G401 (cell line): ENCODE data around the gene CFAP74. TPM values are rescaled to one million over a fixed set of nuclear protein-coding genes. Genes with fewer than 3 reads are reported as not detected.
"Not testable (repeated sequence)": the region's sequence is repeated elsewhere in the genome, so short reads cannot be mapped to it uniquely, and the experiment has no call there.

Experiments used
- DNase-seq: peaks from one replicate; pipeline ENCODE4 v3.0.0-alpha.2; 2015; ENCODE audit warnings: low spot score
- in situ Hi-C: cut with HindIII; loops from 2 replicates; pipeline ENCODE4 v1.10.0; 2016; ENCODE audit warnings: low sequenced_read_pairs, mixed read lengths
- total RNA-seq: library from RNA; depleted of rRNA; stranded (reverse); fragments of >200 nt; shearing (Covaris generic); gene quantifications from 2 replicates; pipeline ENCODE4 v1.2.3, GENCODE V29; 2014

Gene CFAP74
- total RNA-seq, 1 experiment from 2014 or later = not detected

- DNase-seq = no peak
- in situ Hi-C loops = no loop called here
These were observed 107.9 kb downstream of the CFAP74 start for GRCh38 chr1:1895456-1896336.

GRCh38 chr1:1895060-1895418 is 108.5 kb downstream of the CFAP74 start:
- no peak for DNase-seq
- in situ Hi-C loops = no loop called here

DNA sequence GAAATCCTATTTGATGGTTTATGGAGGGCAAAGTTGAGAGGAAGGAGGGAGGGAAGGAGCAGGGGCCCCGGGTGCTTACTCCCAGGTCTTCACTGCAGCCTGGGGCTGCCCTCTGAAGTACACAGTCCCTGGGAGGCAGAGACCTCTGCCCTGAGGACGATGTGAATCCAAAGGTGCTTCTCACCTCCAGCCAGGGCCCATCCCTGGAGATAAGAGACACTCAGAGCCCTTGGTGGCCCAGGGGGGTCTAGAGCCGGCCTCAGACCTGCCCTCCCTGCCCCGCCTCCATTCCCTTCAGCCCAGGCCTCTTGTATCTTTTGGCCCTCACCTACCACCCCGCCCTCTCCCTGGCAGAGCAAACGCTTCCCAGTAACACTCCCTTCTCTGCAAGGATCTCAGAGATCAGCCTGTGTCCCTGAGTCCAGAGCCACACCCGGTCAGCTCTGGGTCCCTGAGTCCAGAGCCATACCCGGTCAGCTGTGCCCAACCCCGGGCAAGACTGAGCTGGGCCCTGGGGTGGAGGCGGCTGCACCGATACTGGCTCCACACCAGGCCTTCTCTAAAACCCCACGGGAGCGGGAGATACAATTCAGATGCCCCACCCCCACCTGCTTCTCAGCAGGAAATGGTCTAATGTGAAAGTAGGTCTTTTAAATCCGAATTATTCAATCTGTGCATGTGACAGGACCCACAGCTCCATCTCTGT is 109.1 kb downstream of the CFAP74 start:
- no peak for DNase-seq
- in situ Hi-C loops = no loop called here

GRCh38 chr1:1893997-1894353 is 109.6 kb downstream of the CFAP74 start:
- in situ Hi-C loops = no loop called here
- no peak for DNase-seq

GRCh38 chr1:1893291-1893985 is 110.1 kb downstream of the CFAP74 start:
- no peak for DNase-seq
- in situ Hi-C loops = no loop called here

- DNase-seq = no peak
- in situ Hi-C loops = no loop called here
These were observed 110.8 kb downstream of the CFAP74 start for GRCh38 chr1:1892763-1893120.

DNA sequence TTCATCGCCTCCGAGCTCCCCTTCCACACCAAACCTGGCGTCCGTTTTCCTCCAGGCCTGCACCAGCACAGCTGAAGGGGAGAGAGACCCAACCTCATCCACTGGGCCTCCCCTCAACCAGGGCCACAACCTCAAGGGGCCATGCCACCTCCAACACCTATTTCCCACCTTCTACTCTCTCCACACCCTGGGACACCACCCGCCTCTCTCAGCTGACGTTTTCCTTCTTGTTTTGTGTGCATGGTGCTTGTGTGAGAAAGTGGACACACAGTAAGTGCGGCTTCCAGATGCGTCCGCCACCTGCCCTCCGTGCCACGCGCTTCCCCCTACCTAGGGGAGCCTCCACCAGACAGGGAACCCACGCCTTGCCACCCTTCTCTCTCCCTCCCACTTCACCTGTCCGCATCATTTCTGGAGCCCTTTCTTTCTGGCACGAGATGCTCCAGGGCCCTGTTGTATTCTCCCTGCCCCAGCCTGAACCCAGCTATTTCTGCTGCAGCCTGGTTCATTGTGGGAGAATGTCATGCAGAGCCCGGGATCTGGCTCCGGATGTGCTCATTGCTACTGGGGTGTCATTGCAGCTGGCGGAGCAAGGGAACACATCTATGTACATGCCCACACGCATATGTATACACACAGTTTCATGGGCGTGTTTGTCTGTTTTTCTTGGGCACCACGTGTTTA is 111.4 kb downstream of the CFAP74 start:
- in situ Hi-C loops = no loop called here
- no peak for DNase-seq

DNA sequence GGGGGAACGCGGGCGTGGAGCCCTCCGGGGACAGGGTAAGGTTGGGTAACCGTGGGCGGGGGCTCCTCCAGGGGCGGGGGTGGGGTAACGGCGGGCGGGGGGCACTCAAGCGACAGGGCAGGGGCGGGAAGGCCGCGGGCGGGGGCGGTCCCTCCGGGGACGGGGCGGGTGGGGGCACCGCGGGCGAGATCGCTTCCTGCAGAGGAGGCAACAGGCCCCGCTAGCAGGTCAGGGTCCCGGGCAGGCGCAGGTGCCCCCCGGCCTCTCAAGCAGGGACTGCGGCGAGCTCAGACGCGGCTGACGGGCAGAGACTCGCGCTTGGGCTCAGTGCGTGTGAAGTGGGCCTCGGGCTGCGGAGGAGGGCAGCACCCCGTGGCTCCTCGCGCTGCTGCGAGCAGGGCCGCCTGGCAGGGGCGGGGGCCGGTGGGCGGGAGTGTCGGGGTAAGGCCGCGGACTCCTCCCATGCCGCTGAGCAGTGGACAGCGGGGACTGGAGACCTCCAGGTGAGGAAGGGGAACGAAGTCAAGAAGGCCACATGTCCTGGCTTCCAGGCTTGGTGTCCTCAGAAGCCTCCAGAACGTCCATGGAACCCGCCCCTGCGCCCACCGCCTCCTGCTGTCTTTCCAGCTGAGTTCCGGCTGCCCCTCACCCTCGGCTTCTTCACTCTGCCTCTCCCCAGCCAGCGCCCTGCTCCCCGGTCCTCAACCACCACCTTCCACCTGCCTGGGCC is 112.1 kb downstream of the CFAP74 start:
- in situ Hi-C loops = no loop called here
- DNase-seq = no peak

GRCh38 chr1:1890506-1891348 is 112.9 kb downstream of the CFAP74 start, which contains the start of gene GNB1:
TSS of gene GNB1 (minus strand) at chr1:1891087. CDS start at chr1:1825453, 65,634 bp downstream.
- DNase-seq = peak; percentile 83
- in situ Hi-C loops = no loop called here

DNA sequence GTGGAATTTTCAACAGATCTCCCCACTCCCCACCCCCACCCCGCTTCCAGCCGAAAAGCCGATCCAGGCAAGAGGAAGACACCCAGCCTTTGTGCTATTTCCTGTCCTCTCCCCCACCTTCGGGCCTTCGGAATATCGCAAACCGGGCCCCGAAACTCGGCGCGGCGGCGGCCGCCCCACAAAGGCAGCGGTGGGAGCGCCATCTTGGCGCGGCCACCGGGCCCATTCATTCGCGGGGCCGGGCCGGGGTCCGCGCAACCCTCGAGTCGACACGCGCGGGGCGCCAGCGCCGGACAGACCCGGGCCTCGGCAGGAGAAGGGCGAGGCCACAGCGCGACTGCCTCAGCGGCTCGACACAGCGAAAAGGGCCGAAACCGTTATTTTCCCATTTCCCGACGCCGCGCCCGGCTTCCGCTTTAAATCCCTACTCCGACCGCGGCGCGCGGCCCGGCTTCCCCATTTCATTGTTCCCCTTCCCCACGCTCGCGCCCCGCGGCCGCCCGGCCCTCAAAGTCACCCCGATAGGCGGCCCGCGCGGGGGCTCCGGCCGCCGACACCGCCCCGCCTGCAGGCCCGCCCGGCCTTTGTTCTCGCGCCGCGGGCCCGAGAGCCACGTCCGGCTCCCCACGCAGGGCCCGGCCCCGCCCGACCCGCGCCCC is 113.6 kb downstream of the CFAP74 start:
- no peak for DNase-seq
- in situ Hi-C loops = loop anchor here (10.0 kb wide), 1 partner anchor 65 kb away; no protein-coding TSS in a partner anchor

DNA sequence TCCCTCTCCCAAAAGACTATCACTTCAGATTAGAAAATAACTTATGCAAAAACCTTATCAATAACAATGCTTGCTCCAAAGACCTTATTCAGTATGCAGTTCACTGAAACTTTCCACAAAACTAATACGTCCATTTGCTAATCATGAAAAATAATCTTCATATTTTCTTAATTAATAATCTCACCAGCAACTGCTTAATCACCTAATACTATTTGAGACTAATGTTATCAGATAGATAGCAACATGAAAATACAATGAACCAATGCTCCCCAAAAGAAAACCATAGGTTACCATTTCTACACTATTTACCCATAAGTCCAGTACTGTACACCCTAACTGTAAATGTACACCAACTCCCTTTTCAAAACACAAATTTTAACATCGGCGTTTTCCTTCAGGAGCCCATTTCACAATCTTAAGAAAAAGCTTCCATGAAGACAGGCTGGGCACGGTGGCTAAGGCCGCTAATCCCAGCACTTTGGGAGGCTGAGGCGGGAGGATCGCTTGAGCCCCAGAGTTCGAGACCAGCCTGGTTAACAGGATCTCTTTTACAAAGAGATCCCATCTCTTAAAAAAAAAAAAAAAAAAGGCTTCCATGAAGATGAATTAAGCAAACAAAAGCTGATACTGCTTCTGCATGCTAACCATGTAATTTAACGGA is 114.4 kb downstream of the CFAP74 start:
- DNase-seq = no peak
- in situ Hi-C loops = loop anchor here (10.0 kb wide), 1 partner anchor 64 kb away; no protein-coding TSS in a partner anchor

GRCh38 chr1:1883890-1884289 is 119.7 kb downstream of the CFAP74 start:
- in situ Hi-C loops = loop anchor here (10.0 kb wide), 1 partner anchor 59 kb away; no protein-coding TSS in a partner anchor
- not testable (repeated sequence) for DNase-seq

DNA sequence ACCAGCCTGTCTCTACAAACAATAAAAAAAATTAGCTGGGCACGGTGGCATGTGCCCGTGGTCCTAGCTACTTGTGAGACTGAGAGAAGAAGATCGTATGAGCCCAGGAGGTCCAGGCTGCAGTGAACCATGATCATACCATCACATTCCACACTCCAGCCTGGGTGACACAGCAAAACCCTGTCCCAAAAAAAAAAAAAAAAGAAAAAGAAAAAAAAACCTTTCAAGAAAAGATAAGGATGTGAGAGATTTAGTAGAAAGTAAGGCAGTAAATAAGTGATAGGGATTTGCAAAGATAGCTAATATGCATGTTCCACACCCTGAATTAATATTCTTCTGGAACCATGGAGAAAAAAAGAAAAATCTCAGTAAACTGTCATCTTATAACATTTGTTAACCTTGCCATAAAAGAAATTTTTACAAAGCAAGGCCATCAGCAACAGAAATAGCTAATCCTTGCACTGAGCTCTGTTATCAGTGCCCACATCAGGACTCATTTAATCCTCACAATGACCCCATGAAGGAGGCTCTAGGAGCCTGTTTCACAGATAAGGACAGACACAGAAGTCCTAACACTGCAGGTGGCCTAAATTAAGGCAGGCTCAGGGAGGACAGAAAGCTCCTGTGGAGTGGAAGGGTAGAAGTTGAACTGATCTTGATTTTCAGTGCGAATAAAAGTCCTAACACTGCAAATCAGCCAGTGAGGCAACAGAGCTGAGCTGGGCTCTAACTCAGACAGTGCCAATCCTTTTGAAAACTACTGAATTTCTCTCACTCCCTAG is 120.3 kb downstream of the CFAP74 start:
- no peak for DNase-seq
- in situ Hi-C loops = loop anchor here (10.0 kb wide), 1 partner anchor 58 kb away; no protein-coding TSS in a partner anchor

- in situ Hi-C loops = loop anchor here (10.0 kb wide), 1 partner anchor 57 kb away; no protein-coding TSS in a partner anchor
- peak; percentile 66 for DNase-seq
These were observed 121.9 kb downstream of the CFAP74 start for GRCh38 chr1:1881727-1882126.

- no peak for DNase-seq
- in situ Hi-C loops = loop anchor here (10.0 kb wide), 1 partner anchor 56 kb away; no protein-coding TSS in a partner anchor
These were observed 122.8 kb downstream of the CFAP74 start for GRCh38 chr1:1880617-1881312.
